ENCODE measurements around the gene MUC15. TPM values are rescaled to one million over a fixed set of nuclear protein-coding genes. Genes with fewer than 3 reads are reported as not detected.

The MUC15 gene
- total RNA-seq, 2 donors from 2014 or later = 0.12 TPM; not detected in 1

DNA sequence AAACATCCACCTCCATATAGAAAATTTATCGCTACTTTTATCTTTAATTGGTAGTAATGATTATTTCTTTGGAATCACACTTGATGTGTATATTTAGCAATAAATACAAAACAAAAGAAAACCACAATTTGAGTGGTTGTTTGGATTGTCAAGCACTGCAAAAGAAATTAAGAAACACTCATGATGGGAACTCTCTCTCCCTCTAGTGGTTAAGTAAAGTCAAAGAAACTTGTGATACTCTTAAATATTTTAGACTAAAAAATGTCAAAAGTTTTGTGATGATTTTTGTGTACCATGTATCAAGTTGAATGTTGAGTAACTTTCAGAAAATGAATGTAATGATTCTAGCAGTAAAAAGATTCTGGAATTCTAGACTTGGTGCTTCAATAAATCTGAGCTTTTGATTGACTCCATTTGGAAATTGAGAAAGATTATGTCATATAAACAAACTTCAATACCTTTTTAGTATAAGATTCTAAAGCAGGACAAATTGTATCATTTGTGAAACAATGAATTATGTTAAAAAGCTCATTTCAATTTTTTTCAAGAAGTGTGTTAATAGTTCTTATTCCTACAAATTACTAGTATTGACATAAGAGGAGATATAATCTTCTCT, 20.8 kb downstream of the MUC15 start:
- Histone ChIP-seq H3K9ac (ENCODE audit: low read depth in 2 of 2, low read length in 2 of 2) (no peak overlapping the region), H3K36me3 (no peaks in the 10 kb centered on the region), H3K27ac (no peak overlapping the region), H3K27me3 (no peaks in the 10 kb centered on the region), H3K9me3 (no peaks in the 10 kb centered on the region), H3K4me3 (no peak overlapping the region), H3K4me1 (no peaks in the 10 kb centered on the region)
- no peak for DNase-seq
- TF ChIP-seq CTCF (IDR thresholded peaks at IDR 0.05) = no peak
- intact Hi-C loops (cut with DNase I) = no loop called here

DNA sequence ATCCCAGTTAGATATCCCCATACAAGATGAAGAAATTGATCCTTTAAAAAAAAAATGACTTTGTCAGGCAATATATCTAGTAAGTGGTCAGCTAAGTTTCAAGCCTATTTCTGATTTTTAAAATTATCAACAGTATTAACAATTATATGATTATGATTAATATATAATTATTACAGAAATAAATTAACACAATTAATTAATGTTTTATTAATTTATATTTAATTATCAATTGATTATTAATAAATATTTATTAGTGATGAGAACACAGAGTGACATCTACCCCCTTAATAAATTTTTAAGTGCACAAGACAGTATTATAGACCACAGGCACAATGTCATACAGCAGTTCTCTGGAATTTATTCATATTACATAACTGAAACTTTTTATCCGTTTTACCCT, 22.0 kb downstream of the MUC15 start:
- DNase-seq = no peak
- H3K4me1 ChIP-seq = no peaks in the 10 kb centered on the region
- intact Hi-C loops (cut with DNase I) = no loop called here
- no peaks in the 10 kb centered on the region for H3K36me3 ChIP-seq
- H3K4me3 ChIP-seq = no peak overlapping the region
- no peak for TF ChIP-seq CTCF (IDR thresholded peaks at IDR 0.05)
- H3K9ac ChIP-seq (ENCODE audit: low read depth in 2 of 2, low read length in 2 of 2) = no peak overlapping the region
- H3K9me3 ChIP-seq = no peaks in the 10 kb centered on the region
- no peak overlapping the region for H3K27ac ChIP-seq
- no peaks in the 10 kb centered on the region for H3K27me3 ChIP-seq

DNA sequence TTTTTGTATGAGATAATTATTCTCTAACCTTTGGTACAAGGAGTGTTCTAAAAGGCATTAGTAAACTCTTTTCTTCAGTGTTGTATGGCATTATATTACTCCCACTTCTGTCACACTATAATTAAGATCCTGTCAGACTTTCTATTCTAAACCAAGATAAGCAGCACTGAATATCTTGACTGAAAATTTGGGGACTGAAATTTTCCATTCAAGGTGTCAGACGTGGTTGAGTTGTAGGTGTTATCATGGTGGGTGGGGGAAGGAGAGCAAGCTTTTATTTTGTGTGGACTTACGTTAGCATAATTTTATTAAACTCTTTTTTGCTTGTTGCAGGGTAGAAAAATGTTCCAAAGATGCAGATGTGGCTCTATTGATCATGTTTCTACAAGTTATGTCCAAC, 22.9 kb downstream of the MUC15 start:
- TF ChIP-seq CTCF (IDR thresholded peaks at IDR 0.05) = no peak
- Histone ChIP-seq H3K4me3 (no peak overlapping the region), H3K9ac (ENCODE audit: low read depth in 2 of 2, low read length in 2 of 2) (no peak overlapping the region), H3K27me3 (no peaks in the 10 kb centered on the region), H3K4me1 (no peaks in the 10 kb centered on the region), H3K27ac (no peak overlapping the region), H3K36me3 (no peaks in the 10 kb centered on the region), H3K9me3 (no peaks in the 10 kb centered on the region)
- intact Hi-C loops (cut with DNase I) = no loop called here
- DNase-seq = no peak

DNA sequence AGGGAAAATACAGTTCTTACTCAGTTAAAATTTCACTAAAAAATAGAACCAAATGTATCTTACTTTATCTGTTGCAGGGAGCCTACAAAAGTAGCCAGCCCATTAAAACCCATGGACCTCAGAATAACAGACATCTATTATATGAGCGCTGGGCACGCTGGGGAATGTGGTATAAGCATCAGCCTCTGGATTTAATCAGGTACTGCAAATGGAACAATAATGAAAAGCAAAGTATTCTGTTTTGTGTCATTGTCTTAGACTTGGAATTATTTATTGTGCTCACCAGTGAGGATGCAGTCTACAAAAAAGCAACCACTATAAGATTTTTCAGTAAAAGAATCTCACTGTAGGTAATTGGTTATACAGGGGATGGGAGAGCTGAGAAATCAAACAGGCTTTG, 30.2 kb downstream of the MUC15 start:
- Histone ChIP-seq H3K4me3 (no peak overlapping the region), H3K36me3 (no peaks in the 10 kb centered on the region), H3K9me3 (no peaks in the 10 kb centered on the region), H3K4me1 (no peaks in the 10 kb centered on the region), H3K9ac (ENCODE audit: low read depth in 2 of 2, low read length in 2 of 2) (no peak overlapping the region), H3K27me3 (no peaks in the 10 kb centered on the region), H3K27ac (no peak overlapping the region)
- TF ChIP-seq CTCF (IDR thresholded peaks at IDR 0.05) = no peak
- intact Hi-C loops (cut with DNase I) = no loop called here
- DNase-seq = no peak

DNA sequence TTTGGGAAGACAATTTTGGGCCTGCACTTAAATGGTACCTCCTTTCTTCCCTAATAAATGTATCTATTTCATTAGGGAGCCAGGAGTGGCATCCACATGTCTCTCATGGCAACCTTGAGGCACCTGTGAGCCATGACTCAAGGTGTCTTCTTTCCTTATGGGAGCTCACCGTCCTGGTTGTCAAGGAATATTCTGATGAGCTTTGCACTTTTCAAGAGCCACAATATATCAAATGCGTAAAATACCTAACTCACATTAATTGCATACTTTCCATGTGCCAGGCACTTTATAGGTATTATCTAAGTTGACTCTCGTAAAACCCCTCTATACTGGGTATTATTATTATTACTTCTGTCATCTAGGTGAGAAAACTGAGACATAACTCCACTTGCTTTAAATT, 32.5 kb downstream of the MUC15 start:
- H3K4me1 ChIP-seq = no peaks in the 10 kb centered on the region
- no peak overlapping the region for H3K4me3 ChIP-seq
- no peaks in the 10 kb centered on the region for H3K9me3 ChIP-seq
- no peak overlapping the region for H3K27ac ChIP-seq
- intact Hi-C loops (cut with DNase I) = no loop called here
- no peaks in the 10 kb centered on the region for H3K27me3 ChIP-seq
- no peak overlapping the region for H3K9ac ChIP-seq (ENCODE audit: low read depth in 2 of 2, low read length in 2 of 2)
- DNase-seq = no peak
- H3K36me3 ChIP-seq = no peaks in the 10 kb centered on the region
- no peak for TF ChIP-seq CTCF (IDR thresholded peaks at IDR 0.05)
